GM18520 (cell line): ENCODE results near the gene LENEP.
A peak's percentile ranks its signal among the peaks of the same experiment; 100 is the strongest.

ENCODE experiments used
- ATAC-seq: cut with Tn5 transposase; IDR thresholded peaks from one replicate; pipeline ENCODE4 v1.9.1; 2021; ENCODE audit not compliant: unreplicated experiment

Gene LENEP

GRCh38 chr1:154993572-154994268 lies at the start of gene LENEP:
Gene LENEP, plus strand, starts transcription at chr1:154993586. Its CDS starts 22 bp downstream, at chr1:154993608.
- no peak for ATAC-seq

GRCh38 chr1:154943649-154944400 lies 49.6 kb upstream of the LENEP start:
- ATAC-seq, result no peak

GRCh38 chr1:154944401-154945159 lies 48.8 kb upstream of the LENEP start:
- ATAC-seq, result no peak

- no peak for ATAC-seq
Observed at GRCh38 chr1:154945160-154945961, 48.0 kb upstream of the LENEP start.

GRCh38 chr1:154945962-154946850 lies 47.2 kb upstream of the LENEP start:
- no peak for ATAC-seq

GRCh38 chr1:154948079-154948478 lies 45.3 kb upstream of the LENEP start:
- ATAC-seq, result no peak

GRCh38 chr1:154951901-154952657 lies 41.3 kb upstream of the LENEP start:
- no peak for ATAC-seq

- no peak for ATAC-seq
Observed at GRCh38 chr1:154952664-154953063, 40.7 kb upstream of the LENEP start.

GRCh38 chr1:154953611-154954038 lies 39.8 kb upstream of the LENEP start:
- ATAC-seq, result no peak

GRCh38 chr1:154954541-154954940 lies 38.8 kb upstream of the LENEP start:
- no peak for ATAC-seq

- no peak for ATAC-seq
Observed at GRCh38 chr1:154955039-154955717, 38.2 kb upstream of the LENEP start.

- ATAC-seq, result peak; percentile 53
Observed at GRCh38 chr1:154955718-154956543, 37.5 kb upstream of the LENEP start, which contains the start of gene PBXIP1. Gene PBXIP1, minus strand, starts transcription at chr1:154956099. Its CDS starts 2,378 bp downstream, at chr1:154953721.

GRCh38 chr1:154956544-154956941 lies 36.8 kb upstream of the LENEP start:
- ATAC-seq, result no peak

GRCh38 chr1:154957091-154957657 lies 36.2 kb upstream of the LENEP start:
- ATAC-seq, result no peak

GRCh38 chr1:154958036-154958435 lies 35.4 kb upstream of the LENEP start:
- no peak for ATAC-seq

GRCh38 chr1:154958681-154959425 lies 34.5 kb upstream of the LENEP start:
- no peak for ATAC-seq

- ATAC-seq, result no peak
Observed at GRCh38 chr1:154959426-154959780, 34.0 kb upstream of the LENEP start.
